ENCODE data around the gene HOXB9. TPM values are rescaled to one million over a fixed set of nuclear protein-coding genes. Genes with fewer than 3 reads are reported as not detected.

Gene HOXB9
- total RNA-seq, 1 experiment from 2014 or later, result 65.9 TPM

GRCh38 chr17:48619826-48620449, 6.2 kb downstream of the HOXB9 start:
- DNase-seq (ENCODE audit: low read depth, low spot score), result no peak
- H3K36me3 ChIP-seq (ENCODE audit: control insufficient read depth, insufficient read depth, low read length), result no peaks in the 10 kb centered on the region
- peak overlapping the region; percentile 68 to 71 for H3K4me3 ChIP-seq (ENCODE audit: low read depth in 2 of 2, low read length in 2 of 2)
- no peaks in the 10 kb centered on the region for H3K27me3 ChIP-seq (ENCODE audit: control insufficient read depth, insufficient read depth, low read length)
- no TSS peak for BruUV-seq (replicated peaks)
- no peaks in the 10 kb centered on the region for H3K9me3 ChIP-seq (ENCODE audit: control insufficient read depth, insufficient read depth, low read depth, low read length)
- peak overlapping the region; percentile 99 for H3K27ac ChIP-seq (ENCODE audit: low read length)
- in situ Hi-C loops (cut with HindIII; ENCODE audit: low pct_unique_long_range_greater_than_20kb, low sequenced_read_pairs) (loop anchor here (5.0 kb wide), 1 partner anchor 63 kb away; no protein-coding TSS in a partner anchor), intact Hi-C loops (cut with micrococcal nuclease; ENCODE audit: unreplicated experiment) (loop anchor here (2.0 to 10.0 kb wide), 3 partner anchors 65 to 595 kb away; no protein-coding TSS in a partner anchor)
- CTCF ChIA-PET, result interaction anchor here (0.6 kb wide), 1 partner anchor 264 kb away, joined by 3 read pairs; no protein-coding TSS in a partner anchor
- peaks cover 73% of the 10 kb centered on the region for H3K4me1 ChIP-seq (ENCODE audit: control insufficient read depth, insufficient read depth, low read length)
- POLR2A ChIA-PET, result interaction anchor here (0.7 kb wide), 1 partner anchor 393 kb away, joined by 4 read pairs; no protein-coding TSS in a partner anchor
- TF ChIP-seq SIN3A (IDR thresholded peaks at IDR 0.05; ENCODE audit: borderline replicate concordance, insufficient read depth, low read depth, low read length) (no peak), POLR2AphosphoS5 (IDR thresholded peaks at IDR 0.05; ENCODE audit: low read depth, low read length) (no peak), TCF7L2 (IDR thresholded peaks at IDR 0.05; ENCODE audit: low read depth, low read length) (peak; percentile 82; the same call in 1 of the 2 replicates), CTCF (IDR thresholded peaks at IDR 0.05) (no peak)
- peak; percentile 8; the same call in 1 of the 2 replicates for ATAC-seq

GRCh38 chr17:48618256-48618896, 7.8 kb downstream of the HOXB9 start:
- H3K4me1 ChIP-seq (ENCODE audit: control insufficient read depth, insufficient read depth, low read length), result peaks cover 63% of the 10 kb centered on the region
- H3K27ac ChIP-seq (ENCODE audit: low read length), result peak overlapping the region; percentile 99
- no peaks in the 10 kb centered on the region for H3K27me3 ChIP-seq (ENCODE audit: control insufficient read depth, insufficient read depth, low read length)
- TF ChIP-seq CTCF (IDR thresholded peaks at IDR 0.05), result peak; percentile 100
- peak; percentile 3; the same call in 1 of the 2 replicates for TF ChIP-seq SIN3A (IDR thresholded peaks at IDR 0.05; ENCODE audit: borderline replicate concordance, insufficient read depth, low read depth, low read length)
- peak in 1 of 2 experiments; percentile 70; a peak in 1 of 4 replicates for TF ChIP-seq REST (IDR thresholded peaks at IDR 0.05; ENCODE audit: insufficient read depth in 1 of 2, low read depth in 2 of 2, low read length in 1 of 2)
- no peak for TF ChIP-seq TCF7L2 (IDR thresholded peaks at IDR 0.05; ENCODE audit: low read depth, low read length)
- peak; percentile 53; the same call in 1 of the 2 replicates for TF ChIP-seq POLR2AphosphoS5 (IDR thresholded peaks at IDR 0.05; ENCODE audit: low read depth, low read length)
- POLR2A ChIA-PET, result interaction anchor here (0.8 kb wide), 1 partner anchor 60 kb away, joined by 4 read pairs; no protein-coding TSS in a partner anchor
- intact Hi-C loops (cut with micrococcal nuclease; ENCODE audit: unreplicated experiment) (loop anchor here (2.0 to 10.0 kb wide), 3 partner anchors 64 to 594 kb away; no protein-coding TSS in a partner anchor), in situ Hi-C loops (cut with HindIII; ENCODE audit: low pct_unique_long_range_greater_than_20kb, low sequenced_read_pairs) (loop anchor here (5.0 kb wide), 1 partner anchor 61 kb away; no protein-coding TSS in a partner anchor)
- ATAC-seq (peak; percentile 60), DNase-seq (ENCODE audit: low read depth, low spot score) (no peak)
- CTCF ChIA-PET, result interaction anchor here (0.6 to 1.8 kb wide), 10 partner anchors 14 to 593 kb away, joined by 3 to 10 read pairs (median 5); partner anchors contain the start of gene HOXB6
- peak overlapping the region; percentile 68 to 71 for H3K4me3 ChIP-seq (ENCODE audit: low read depth in 2 of 2, low read length in 2 of 2)
- no peaks in the 10 kb centered on the region for H3K9me3 ChIP-seq (ENCODE audit: control insufficient read depth, insufficient read depth, low read depth, low read length)
- BruUV-seq (replicated peaks), result no TSS peak
- no peaks in the 10 kb centered on the region for H3K36me3 ChIP-seq (ENCODE audit: control insufficient read depth, insufficient read depth, low read length)

Measured in Panc1 (cell line).